Measurements from ENCODE around the gene ITFG1.
"Not testable (repeated sequence)": the region's sequence is repeated elsewhere in the genome, so short reads cannot be mapped to it uniquely, and the experiment has no call there.

ITFG1 gene

GRCh38 chr16:47473004-47473403 lies 12.1 kb upstream of the ITFG1 start:
- DNase-seq, result not testable (repeated sequence)

GRCh38 chr16:47470810-47471209 lies 9.9 kb upstream of the ITFG1 start:
- DNase-seq, result no peak

GRCh38 chr16:47470211-47470610 lies 9.3 kb upstream of the ITFG1 start:
- no peak for DNase-seq

- no peak for DNase-seq
Measured at GRCh38 chr16:47469227-47469626, 8.4 kb upstream of the ITFG1 start.

- DNase-seq, result not testable (repeated sequence)
Measured at GRCh38 chr16:47468070-47468689, 7.3 kb upstream of the ITFG1 start.

GRCh38 chr16:47467501-47467900 lies 6.6 kb upstream of the ITFG1 start:
- DNase-seq, result no peak

GRCh38 chr16:47465919-47466630 lies 5.2 kb upstream of the ITFG1 start:
- no peak for DNase-seq

GRCh38 chr16:47463771-47464624 lies 3.1 kb upstream of the ITFG1 start:
- peak in 1 of 2 donors; percentile 14 for DNase-seq

GRCh38 chr16:47461598-47462266 lies 869 bp upstream of the ITFG1 start:
- peak; percentile 26 to 31 for DNase-seq

GRCh38 chr16:47460359-47460710 lies 528 bp downstream of the ITFG1 start:
- DNase-seq, result no peak

- no peak for DNase-seq
Measured at GRCh38 chr16:47459603-47460002, 1.3 kb downstream of the ITFG1 start.

- no peak for DNase-seq
Measured at GRCh38 chr16:47458331-47458730, 2.5 kb downstream of the ITFG1 start.

- no peak for DNase-seq
Measured at GRCh38 chr16:47449788-47450187, 11.1 kb downstream of the ITFG1 start.

- DNase-seq, result no peak
Measured at GRCh38 chr16:47448830-47449575, 11.9 kb downstream of the ITFG1 start.

GRCh38 chr16:47446431-47446830 lies 14.4 kb downstream of the ITFG1 start:
- no peak for DNase-seq

GRCh38 chr16:47442884-47443283 lies 18.0 kb downstream of the ITFG1 start:
- not testable (repeated sequence) for DNase-seq

GRCh38 chr16:47440066-47440465 lies 20.8 kb downstream of the ITFG1 start:
- not testable (repeated sequence) for DNase-seq

GRCh38 chr16:47434274-47434673 lies 26.6 kb downstream of the ITFG1 start:
- not testable (repeated sequence) for DNase-seq

- no peak for DNase-seq
Measured at GRCh38 chr16:47431960-47432359, 28.9 kb downstream of the ITFG1 start.

GRCh38 chr16:47426806-47427205 lies 34.1 kb downstream of the ITFG1 start:
- DNase-seq, result no peak

GRCh38 chr16:47424846-47425245 lies 36.0 kb downstream of the ITFG1 start:
- no peak for DNase-seq

- no peak for DNase-seq
Measured at GRCh38 chr16:47416869-47417268, 44.0 kb downstream of the ITFG1 start.

All from hippocampal formation (tissue), 2 donors.